M059J (cell line): ENCODE measurements around the gene DKK3. TPM values are rescaled to one million over a fixed set of nuclear protein-coding genes. Genes with fewer than 3 reads are reported as not detected.

Experiments
- DNase-seq: peaks from one replicate; pipeline ENCODE4 v3.0.0-alpha.2; 2012; ENCODE audit warnings: low read depth
- total RNA-seq: library from RNA; depleted of rRNA; stranded (reverse); fragments of >200 nt; shearing (Covaris generic); gene quantifications from 2 replicates; pipeline ENCODE4 v1.2.3, GENCODE V29; 2014

DKK3 gene
- total RNA-seq, 1 experiment from 2014 or later, result 1,045 TPM

DNA sequence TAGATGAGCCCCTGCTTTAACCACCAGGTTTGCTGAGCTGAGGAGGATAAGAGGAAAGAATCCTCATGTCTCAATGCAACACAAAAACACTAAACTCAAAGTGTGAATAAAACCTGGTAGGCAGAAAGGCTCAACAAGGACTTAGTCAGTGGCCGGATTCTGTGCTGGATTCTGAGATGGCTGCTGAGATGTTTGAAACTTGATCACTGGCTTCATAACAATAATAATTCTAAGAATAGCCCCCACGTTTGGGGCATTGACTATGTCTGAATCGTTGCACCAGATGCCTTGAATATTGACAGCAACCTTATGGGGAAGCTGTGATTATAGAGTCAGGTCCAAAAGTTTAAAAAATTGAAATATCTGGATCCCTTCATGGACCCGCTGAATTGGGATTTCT, 4.6 kb downstream of the DKK3 start:
- no peak for DNase-seq

GRCh38 chr11:12003336-12003735, 5.1 kb downstream of the DKK3 start:
- DNase-seq, result no peak

DNA sequence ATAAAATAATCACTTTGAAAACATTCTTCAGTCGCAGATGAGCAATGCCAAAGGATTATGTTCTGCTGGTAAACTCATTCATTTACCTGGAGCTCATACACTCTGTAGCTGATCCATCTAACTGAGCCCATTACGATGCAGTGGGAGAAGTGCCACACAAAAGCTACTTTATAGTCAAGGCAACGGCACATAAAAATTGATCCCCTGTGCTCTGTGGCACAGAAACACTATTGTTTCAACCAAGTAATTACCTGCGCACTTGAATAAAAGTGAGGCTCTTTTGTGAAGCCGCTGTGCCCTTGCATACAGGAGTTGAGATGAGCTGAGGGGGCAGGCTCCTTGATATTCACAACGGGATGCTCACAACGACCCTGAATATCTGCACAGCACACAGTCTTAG, 7.2 kb downstream of the DKK3 start:
- no peak for DNase-seq

- peak; percentile 97 for DNase-seq
Observed at GRCh38 chr11:11998091-11998781, 10.2 kb downstream of the DKK3 start.

DNA sequence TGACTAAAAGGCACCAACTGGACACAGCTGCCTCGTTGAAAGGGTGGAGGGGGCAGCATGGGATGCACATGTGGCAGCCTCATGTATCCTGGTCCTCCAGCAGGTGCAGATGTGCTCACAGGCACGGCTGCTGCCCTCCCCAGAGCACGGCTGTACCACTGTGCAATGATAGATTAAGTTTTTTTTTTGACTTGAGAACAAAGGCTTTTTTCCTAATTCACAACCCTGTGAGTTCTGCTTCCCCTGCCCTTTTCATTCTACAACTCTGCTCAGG, 11.4 kb downstream of the DKK3 start:
- no peak for DNase-seq

DNA sequence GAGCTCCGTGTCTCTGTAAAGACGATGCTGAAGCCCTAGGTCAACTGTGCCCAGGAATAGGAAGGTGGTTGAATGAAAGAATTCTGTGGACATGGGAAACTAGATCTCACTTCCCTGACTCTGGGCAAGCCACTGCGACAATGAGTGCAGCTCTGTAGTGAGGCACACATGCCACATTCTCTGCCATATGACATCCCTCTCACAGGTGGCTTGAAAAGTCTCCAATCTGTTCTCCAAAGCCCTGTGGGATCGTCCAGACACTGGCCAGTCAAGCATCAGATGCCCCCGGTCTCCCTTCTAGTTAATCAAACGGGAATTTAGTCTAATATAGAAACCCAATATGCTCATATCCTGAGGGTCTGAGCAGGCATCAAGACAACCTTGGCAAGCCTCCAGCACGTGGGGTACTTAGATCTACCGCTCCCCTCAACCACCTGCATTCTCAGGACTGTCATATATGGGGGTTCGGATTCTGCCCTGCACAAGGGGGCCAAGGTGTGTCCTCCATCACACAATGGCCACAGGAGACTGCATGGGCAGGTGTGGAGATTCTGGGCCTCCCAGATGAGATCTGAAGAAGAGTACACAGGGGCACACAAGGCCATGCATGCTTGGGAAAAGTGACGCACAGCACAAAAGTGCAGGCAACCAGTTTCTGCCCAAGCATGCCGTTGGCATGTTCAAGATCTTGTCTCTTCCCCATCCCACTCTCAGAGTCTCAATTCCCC, 11.9 kb downstream of the DKK3 start:
- DNase-seq, result no peak

GRCh38 chr11:11995601-11996000, 12.8 kb downstream of the DKK3 start:
- no peak for DNase-seq

DNA sequence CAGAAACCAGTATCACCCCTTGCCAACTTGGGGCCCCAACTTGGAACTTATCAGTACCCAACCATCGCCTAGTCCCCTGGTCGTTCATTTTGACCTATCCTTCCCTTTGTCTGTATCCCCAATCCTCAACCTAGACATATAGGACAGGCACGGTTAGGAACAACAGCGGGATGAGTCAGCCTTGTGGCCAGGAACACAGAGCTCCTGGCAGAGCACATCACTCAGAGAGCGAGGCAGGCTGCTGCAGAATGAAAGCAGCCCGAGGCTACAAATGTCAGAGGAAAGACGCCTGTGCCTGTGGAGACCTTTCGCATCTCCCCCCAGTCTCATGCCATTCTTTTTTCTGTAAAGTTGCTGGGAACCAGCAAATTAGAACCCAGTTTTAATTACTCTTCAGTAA, 14.6 kb downstream of the DKK3 start:
- DNase-seq, result peak; percentile 98

DNA sequence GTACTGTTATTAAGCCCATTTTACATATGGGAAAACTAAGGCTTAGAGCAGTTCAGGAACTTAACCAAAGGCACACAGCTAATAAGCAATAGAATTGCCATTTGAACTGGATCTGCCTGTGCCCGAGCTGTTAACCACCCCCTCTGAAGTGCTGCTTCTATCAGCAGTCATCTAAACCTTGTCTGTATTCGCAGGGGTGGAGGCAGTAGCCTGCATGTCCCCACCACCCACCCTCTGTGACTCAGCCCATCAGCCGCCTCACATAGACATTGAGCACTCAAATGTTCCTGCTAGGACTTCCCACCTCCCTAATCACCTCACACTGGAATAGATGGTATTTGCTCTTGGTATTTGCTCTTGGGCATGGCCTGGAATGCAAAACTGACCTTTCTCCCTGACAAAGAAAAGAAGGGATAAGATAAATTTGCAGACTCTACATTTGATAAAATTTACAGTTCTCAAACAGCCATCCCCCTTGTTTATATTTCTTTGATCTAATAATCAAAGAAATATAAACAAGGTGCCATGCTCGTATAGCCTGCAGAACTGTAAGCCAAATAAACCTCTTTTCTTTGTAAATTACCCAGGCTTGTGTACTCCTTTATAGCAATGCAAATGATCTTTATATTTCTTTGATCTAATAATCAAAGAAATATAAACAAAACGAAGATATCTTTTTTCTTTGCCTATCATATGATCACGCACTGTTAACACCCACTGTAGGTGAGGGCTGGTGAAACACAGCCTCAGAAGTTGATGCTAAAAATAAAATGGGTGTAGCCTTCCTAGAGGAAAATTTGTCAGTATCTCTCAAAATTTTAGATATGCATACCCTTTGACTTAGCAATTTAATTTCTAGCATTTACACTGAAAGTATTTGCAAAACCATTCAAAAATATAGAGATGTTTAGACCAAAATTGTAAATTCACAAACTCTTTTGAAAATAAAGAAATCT, 15.9 kb downstream of the DKK3 start:
- DNase-seq, result peak; percentile 80

DNA sequence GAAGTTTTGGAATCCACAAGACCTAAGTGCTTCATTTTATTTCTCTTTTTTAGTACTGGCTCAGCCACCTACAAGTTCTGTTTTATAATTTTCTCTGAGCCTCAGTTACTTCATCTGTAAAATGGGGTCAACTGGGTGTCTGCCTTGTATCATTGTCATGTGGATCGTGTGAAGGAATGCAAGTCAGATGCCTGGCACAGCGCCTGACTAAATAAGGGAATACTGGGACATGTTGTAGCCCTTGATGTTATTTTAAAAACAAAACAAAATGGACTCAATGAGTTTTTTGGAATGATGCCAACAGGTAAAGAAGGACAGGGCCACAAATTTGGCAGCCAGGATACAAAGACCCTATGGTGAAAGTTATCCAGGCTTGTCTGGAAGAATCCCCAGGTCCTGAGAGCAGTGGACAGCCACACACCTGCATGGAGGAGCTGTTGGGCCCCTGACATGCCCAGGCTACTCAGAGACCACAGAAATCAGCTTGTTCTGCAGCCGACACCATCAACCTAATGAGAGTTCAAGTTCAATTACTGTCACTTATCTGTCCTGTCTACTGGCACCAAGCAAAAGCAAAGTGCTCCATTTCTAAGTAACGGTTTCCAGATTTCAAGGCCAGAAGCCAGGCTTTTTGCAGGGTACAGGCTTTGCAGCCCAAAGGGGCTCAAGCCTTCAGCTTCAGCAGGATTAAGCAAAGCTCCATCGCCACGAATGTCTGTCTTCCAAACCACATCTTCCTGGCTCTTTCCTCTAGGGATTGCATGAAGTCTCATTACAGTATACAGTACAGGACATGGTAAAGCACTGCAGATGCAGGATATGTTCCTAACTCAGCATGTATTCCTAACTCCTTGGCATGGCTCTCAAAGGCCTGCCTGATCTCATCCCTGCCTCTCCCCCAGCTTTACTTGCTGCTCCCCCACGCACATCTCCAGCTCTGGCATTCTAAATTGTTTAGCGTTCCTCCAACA, 18.4 kb downstream of the DKK3 start:
- no peak for DNase-seq

DNA sequence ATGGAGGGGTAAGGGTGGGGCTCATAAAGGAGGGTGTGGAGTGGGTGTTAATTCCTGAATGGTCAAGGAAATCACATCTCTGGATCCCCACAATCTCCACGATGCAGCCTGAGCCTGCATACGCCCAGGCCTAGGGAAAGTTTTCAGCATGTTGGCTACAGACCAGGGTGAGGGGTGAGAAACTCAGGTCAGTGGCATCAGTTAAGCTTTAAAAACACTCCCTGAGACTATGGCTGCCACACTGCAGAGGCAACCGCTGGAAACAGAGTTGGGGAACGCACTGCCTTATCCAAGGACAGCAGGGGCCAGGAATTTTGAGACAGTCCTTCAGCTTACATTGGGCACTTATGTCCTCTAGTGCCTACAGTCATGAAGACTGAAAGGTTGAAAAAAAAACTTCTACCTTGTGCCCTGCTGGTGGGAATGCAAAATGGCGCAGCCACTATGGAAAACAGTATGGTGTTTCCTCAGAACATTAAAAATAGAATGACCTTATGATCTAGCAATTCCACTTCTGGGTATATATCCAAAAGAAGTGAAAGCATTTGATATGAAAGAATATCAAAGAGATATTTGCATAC, 19.7 kb downstream of the DKK3 start:
- peak; percentile 65 for DNase-seq

DNA sequence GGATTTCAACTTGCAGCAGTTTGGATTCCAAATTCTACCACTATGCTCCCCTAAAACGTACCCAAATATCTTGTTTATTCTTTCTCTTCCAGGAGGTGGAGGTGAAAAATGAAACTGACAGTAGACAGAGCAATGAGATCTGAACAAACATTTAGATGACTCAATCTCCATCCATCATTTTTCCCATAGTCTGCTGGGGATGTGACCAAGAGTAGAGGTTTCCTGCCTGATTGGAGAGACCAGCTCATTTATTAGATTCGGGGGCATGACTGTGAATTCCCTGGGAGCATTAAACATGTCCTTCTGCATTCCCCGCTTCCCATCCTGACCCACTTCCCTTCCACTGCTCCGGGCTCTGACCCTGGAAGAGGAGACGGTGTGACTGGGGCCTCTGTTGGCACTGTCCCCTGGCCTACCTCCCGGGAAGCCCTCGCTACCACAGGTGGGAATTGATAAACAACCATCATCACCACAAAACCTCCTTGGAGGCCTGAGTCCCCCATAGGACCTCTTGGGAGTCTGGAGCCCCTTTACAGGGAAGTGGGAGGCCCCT, 20.3 kb downstream of the DKK3 start:
- peak; percentile 97 for DNase-seq

DNA sequence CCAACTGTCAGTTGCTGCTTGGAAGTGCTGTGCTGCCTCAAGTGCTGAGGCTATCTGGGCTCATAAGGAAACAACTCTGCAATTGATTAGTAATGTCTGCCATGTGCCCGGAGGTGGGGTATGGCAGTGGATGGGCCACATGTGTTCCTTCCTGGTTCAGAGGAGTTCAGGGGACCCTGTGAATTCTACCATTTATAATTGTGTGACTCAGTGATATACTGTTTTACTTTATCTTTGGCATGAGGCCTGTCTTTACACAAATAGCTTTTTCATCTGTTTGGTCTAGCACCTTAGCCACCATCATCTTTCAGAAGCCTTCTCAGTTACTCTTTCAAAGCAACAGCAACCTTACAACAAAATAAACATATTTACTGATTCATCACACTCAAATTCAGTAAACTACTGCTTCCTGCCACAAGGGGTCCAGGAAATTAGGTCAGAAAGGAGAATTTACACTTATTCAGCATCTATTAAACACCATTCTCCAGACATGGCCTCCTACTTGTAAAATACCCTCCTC, 20.9 kb downstream of the DKK3 start:
- DNase-seq, result peak; percentile 86

GRCh38 chr11:11985954-11986949, 22.2 kb downstream of the DKK3 start:
- no peak for DNase-seq

DNA sequence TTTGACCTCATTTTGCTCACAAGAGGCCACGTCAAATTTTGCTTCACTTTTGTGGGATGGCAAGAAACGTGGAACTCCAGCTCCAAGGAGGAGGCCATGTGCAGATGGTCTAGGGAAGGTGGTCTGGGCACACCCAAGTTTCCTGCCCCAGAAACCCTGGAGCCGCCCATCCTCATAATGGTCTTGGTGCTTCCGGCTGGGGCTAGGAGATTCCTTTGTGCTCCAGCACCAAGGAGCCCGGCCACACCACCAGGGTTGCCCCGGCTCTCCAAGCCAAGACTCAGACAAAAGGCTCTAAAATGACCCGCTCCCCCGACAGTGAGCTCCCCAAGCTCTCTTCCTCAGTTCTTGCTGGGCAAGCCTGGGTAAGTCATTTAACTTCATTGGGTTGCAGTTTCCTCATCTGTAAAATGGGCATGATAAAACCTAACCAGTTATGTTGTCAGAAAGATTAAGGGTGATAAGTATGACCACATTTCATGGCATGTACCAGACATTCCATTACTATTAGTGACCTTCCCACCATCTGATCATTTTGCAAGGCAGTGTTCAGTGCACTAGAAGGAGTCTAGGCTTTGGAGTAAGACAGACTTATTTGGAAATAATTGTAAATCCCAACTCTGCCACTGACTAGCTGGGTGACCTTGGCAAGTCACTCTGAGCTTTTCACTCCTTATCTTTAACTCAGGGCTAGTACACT, 23.3 kb downstream of the DKK3 start:
- peak; percentile 82 for DNase-seq

GRCh38 chr11:11984563-11984962, 23.9 kb downstream of the DKK3 start:
- DNase-seq, result no peak

DNA sequence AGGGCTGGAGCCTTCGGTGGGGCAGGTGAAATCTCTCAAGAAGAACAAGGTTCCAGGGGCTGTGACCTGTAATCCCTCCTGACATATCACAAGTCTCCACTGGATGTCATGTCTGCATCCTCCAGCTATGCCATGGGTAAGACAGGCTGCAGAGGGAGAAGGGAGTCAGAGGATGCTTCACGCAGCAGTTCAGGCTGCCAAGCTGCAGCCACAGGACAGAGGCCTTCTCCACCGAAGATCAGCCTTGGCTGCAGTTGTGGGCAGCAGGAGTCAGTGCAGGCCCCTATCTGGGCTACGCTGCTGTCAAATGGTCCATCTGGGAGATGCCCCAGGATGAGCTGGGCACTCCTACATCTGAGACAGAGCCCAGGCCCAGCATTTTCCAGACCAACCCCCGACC, 25.0 kb downstream of the DKK3 start:
- DNase-seq, result peak; percentile 38

DNA sequence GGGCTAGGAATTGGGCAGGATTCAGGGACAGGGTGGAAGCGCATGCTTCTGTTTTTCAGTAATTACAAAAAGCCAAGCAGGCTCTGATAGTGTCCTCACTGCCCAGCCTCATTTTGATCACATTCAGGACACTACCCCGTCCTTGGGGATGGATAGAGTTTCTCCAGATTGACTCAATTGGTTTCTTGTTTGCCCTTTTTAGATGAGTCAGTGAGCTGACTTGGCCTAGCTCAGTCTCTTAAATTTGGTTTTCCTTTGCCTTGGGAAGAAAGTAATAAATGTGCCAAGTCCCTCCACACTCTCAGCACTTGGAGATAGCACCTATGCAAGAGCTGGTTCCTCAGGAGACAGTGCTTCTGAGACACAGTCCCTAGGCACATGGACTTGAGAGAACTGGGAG, 25.5 kb downstream of the DKK3 start:
- DNase-seq, result peak; percentile 76

DNA sequence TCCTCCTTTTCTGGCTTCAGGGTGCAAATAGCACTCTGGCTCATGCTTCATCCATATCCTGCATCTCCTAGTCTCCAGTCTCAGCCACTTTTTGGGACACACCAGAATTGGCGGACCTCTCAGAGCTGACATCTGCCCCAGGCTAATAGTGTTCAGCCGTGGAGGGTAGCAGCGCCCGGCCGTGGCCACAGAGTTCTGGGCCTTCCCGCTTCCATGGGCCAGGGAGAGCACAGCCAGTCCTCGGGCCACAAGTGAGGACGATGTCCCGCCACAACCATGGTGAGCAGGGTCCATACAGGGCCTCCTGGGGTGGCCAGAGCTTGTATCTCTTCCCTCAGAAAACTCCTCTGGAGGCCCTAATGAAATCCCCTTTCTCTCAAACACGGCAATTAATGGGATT, 26.0 kb downstream of the DKK3 start:
- no peak for DNase-seq
